ENCODE data around the gene FGL2. TPM values are rescaled to one million over a fixed set of nuclear protein-coding genes. Genes with fewer than 3 reads are reported as not detected.
"Not testable (repeated sequence)": the region's sequence is repeated elsewhere in the genome, so short reads cannot be mapped to it uniquely, and the experiment has no call there.

FGL2 gene
- total and polyA plus RNA-seq, 9 donors = 12.9 to 21.7 (median 18.5) TPM

GRCh38 chr7:77171073-77171472 lies 28.5 kb downstream of the FGL2 start:
- not testable (repeated sequence) for H3K9me3 ChIP-seq (replicated peaks; ENCODE audit: control insufficient read depth, low read depth, low read length); H3K36me3 ChIP-seq (ENCODE audit: control insufficient read depth, insufficient read depth, low read length); H3K27ac ChIP-seq (ENCODE audit: low read length); DNase-seq; H3K27me3 ChIP-seq (ENCODE audit: control insufficient read depth, insufficient read depth, low read length); H3K4me1 ChIP-seq (ENCODE audit: control insufficient read depth, insufficient read depth, low read length); H3K4me3 ChIP-seq (ENCODE audit: low read length)
- WGBS (ENCODE audit: insufficient coverage) = no CpG with 5 or more reads among the region's 4 CpGs

GRCh38 chr7:77157446-77157845 lies 42.2 kb downstream of the FGL2 start:
- no peak for DNase-seq
- no peaks in the 10 kb centered on the region for H3K9me3 ChIP-seq (replicated peaks; ENCODE audit: control insufficient read depth, low read depth, low read length)
- no peaks in the 10 kb centered on the region for H3K36me3 ChIP-seq (ENCODE audit: control insufficient read depth, insufficient read depth, low read length)
- H3K4me1 ChIP-seq (ENCODE audit: control insufficient read depth, insufficient read depth, low read length) = no peaks in the 10 kb centered on the region
- WGBS (ENCODE audit: insufficient coverage) = no CpG with 5 or more reads among the region's 1 CpG
- H3K27ac ChIP-seq (ENCODE audit: low read length) = no peak overlapping the region
- no peaks in the 10 kb centered on the region for H3K27me3 ChIP-seq (ENCODE audit: control insufficient read depth, insufficient read depth, low read length)
- no peak overlapping the region for H3K4me3 ChIP-seq (ENCODE audit: low read length)

GRCh38 chr7:77157034-77157433 lies 42.6 kb downstream of the FGL2 start:
- not testable (repeated sequence) for H3K4me3 ChIP-seq (ENCODE audit: low read length); H3K4me1 ChIP-seq (ENCODE audit: control insufficient read depth, insufficient read depth, low read length); H3K9me3 ChIP-seq (replicated peaks; ENCODE audit: control insufficient read depth, low read depth, low read length); H3K27ac ChIP-seq (ENCODE audit: low read length); H3K27me3 ChIP-seq (ENCODE audit: control insufficient read depth, insufficient read depth, low read length); DNase-seq; H3K36me3 ChIP-seq (ENCODE audit: control insufficient read depth, insufficient read depth, low read length)
- no CpG with 5 or more reads among the region's 1 CpG for WGBS (ENCODE audit: insufficient coverage)

GRCh38 chr7:77155601-77156377 lies 43.8 kb downstream of the FGL2 start:
- not testable (repeated sequence) for H3K4me3 ChIP-seq (ENCODE audit: low read length); H3K4me1 ChIP-seq (ENCODE audit: control insufficient read depth, insufficient read depth, low read length); H3K36me3 ChIP-seq (ENCODE audit: control insufficient read depth, insufficient read depth, low read length); DNase-seq; H3K9me3 ChIP-seq (replicated peaks; ENCODE audit: control insufficient read depth, low read depth, low read length); H3K27ac ChIP-seq (ENCODE audit: low read length); H3K27me3 ChIP-seq (ENCODE audit: control insufficient read depth, insufficient read depth, low read length)
- WGBS (ENCODE audit: insufficient coverage) = no CpG with 5 or more reads among the region's 5 CpGs

GRCh38 chr7:77154917-77155464 lies 44.6 kb downstream of the FGL2 start:
- not testable (repeated sequence) for H3K27me3 ChIP-seq (ENCODE audit: control insufficient read depth, insufficient read depth, low read length); H3K9me3 ChIP-seq (replicated peaks; ENCODE audit: control insufficient read depth, low read depth, low read length); H3K27ac ChIP-seq (ENCODE audit: low read length); H3K4me1 ChIP-seq (ENCODE audit: control insufficient read depth, insufficient read depth, low read length); H3K36me3 ChIP-seq (ENCODE audit: control insufficient read depth, insufficient read depth, low read length); H3K4me3 ChIP-seq (ENCODE audit: low read length)
- DNase-seq = peak; percentile 21
- no CpG with 5 or more reads among the region's 3 CpGs for WGBS (ENCODE audit: insufficient coverage)

GRCh38 chr7:77152232-77152631 lies 47.4 kb downstream of the FGL2 start:
- H3K36me3 ChIP-seq (ENCODE audit: control insufficient read depth, insufficient read depth, low read length); H3K9me3 ChIP-seq (replicated peaks; ENCODE audit: control insufficient read depth, low read depth, low read length); H3K27me3 ChIP-seq (ENCODE audit: control insufficient read depth, insufficient read depth, low read length); H3K4me1 ChIP-seq (ENCODE audit: control insufficient read depth, insufficient read depth, low read length); H3K4me3 ChIP-seq (ENCODE audit: low read length); H3K27ac ChIP-seq (ENCODE audit: low read length): not testable (repeated sequence)
- DNase-seq = peak; percentile 11

Other genes with a start within 250 kb of the FGL2 start
- gene SPDYE17, start 167.5 kb downstream of the FGL2 start, total RNA-seq = not detected
- not detected for gene SPDYE17, start 167.5 kb downstream of the FGL2 start, polyA plus RNA-seq (ENCODE audit: insufficient read depth in 1 of 8, insufficient read length in 8 of 8, low replicate concordance in 1 of 8)
- 0.66 TPM for gene SPDYE18, start 137.3 kb downstream of the FGL2 start, total RNA-seq
- under 1 TPM in 7 of 8 donors, not detected in 1; 0.15 to 0.85 (median 0.20) TPM for gene SPDYE18, start 137.3 kb downstream of the FGL2 start, polyA plus RNA-seq (ENCODE audit: insufficient read depth in 1 of 8, insufficient read length in 8 of 8, low replicate concordance in 1 of 8)
- gene CCDC146, start 77.2 kb downstream of the FGL2 start, total RNA-seq = 6.7 TPM
- gene CCDC146, start 77.2 kb downstream of the FGL2 start, polyA plus RNA-seq (ENCODE audit: insufficient read depth in 1 of 8, insufficient read length in 8 of 8, low replicate concordance in 1 of 8) = 10 to 100 TPM in 2 of 8 donors, 1 to 10 TPM in 6; 5.3 to 11.7 (median 7.4) TPM
- gene GSAP, start 216.5 kb upstream of the FGL2 start, total RNA-seq = 4.3 TPM
- 1 to 10 TPM; 2.3 to 5.6 (median 4.0) TPM for gene GSAP, start 216.5 kb upstream of the FGL2 start, polyA plus RNA-seq (ENCODE audit: insufficient read depth in 1 of 8, insufficient read length in 8 of 8, low replicate concordance in 1 of 8)

Data from muscle of leg (tissue), 11 donors.